ENCODE results near the gene NR6A1. TPM values are rescaled to one million over a fixed set of nuclear protein-coding genes. Genes with fewer than 3 reads are reported as not detected.

The NR6A1 gene
- total and polyA plus RNA-seq, 2 experiments from 2014 or later: 0.16 TPM; not detected in 1

GRCh38 chr9:124674651-124675050 is 96.5 kb downstream of the NR6A1 start:
- 96 to 98% methylated on average over 2 of the region's 2 CpGs for WGBS, 2 experiments (ENCODE audit: low coverage in 1 of 2, low lambda C conversion rate in 2 of 2, missing lambda C conversion rate in 2 of 2)
- TF ChIP-seq EZH2 (IDR thresholded peaks at IDR 0.05; ENCODE audit: insufficient read depth, poor library complexity, severe bottlenecking): no peak
- TF ChIP-seq EZH2phosphoT487 (IDR thresholded peaks at IDR 0.05; ENCODE audit: insufficient read depth, low read depth): no peak
- in situ Hi-C loops (cut with MboI): no loop called here
- Histone ChIP-seq H3K27me3 (replicated peaks; ENCODE audit: insufficient read depth) (no peaks in the 10 kb centered on the region), H3K9ac (no peak overlapping the region), H3K4me1 (ENCODE audit: insufficient read depth) (peaks cover 17% of the 10 kb centered on the region), H3K36me3 (ENCODE audit: low read depth) (no peaks in the 10 kb centered on the region), H2AFZ (no peak overlapping the region), H3K4me3 (no peak overlapping the region), H3K27ac (no peak overlapping the region), H3F3A (ENCODE audit: insufficient read depth) (no peaks in the 10 kb centered on the region), H3K9me2 (ENCODE audit: insufficient read depth) (no peaks in the 10 kb centered on the region), H3K4me2 (ENCODE audit: unreplicated experiment) (no peak overlapping the region), H3K9me3 (ENCODE audit: low read depth) (no peaks in the 10 kb centered on the region), H3K79me2 (ENCODE audit: insufficient read depth) (peaks cover 74% of the 10 kb centered on the region), H4K20me1 (ENCODE audit: insufficient read depth) (no peaks in the 10 kb centered on the region; the same call in 1 of the 2 replicates)
- DNase-seq: no peak

- TF ChIP-seq EZH2phosphoT487 (IDR thresholded peaks at IDR 0.05; ENCODE audit: insufficient read depth, low read depth) (no peak), EZH2 (IDR thresholded peaks at IDR 0.05; ENCODE audit: insufficient read depth, poor library complexity, severe bottlenecking) (no peak)
- 95 to 100% methylated on average over 3 of the region's 3 CpGs for whole genome bisulfite sequencing, 2 experiments (ENCODE audit: low coverage in 1 of 2, low lambda C conversion rate in 2 of 2, missing lambda C conversion rate in 2 of 2)
- no peak for DNase-seq
- Histone ChIP-seq H2AFZ (no peak overlapping the region), H3K4me2 (ENCODE audit: unreplicated experiment) (no peak overlapping the region), H3K9me2 (ENCODE audit: insufficient read depth) (no peaks in the 10 kb centered on the region), H3K36me3 (ENCODE audit: low read depth) (no peaks in the 10 kb centered on the region), H3K27me3 (replicated peaks; ENCODE audit: insufficient read depth) (no peaks in the 10 kb centered on the region), H3K9ac (no peak overlapping the region), H3K4me3 (no peak overlapping the region), H4K20me1 (ENCODE audit: insufficient read depth) (no peaks in the 10 kb centered on the region; the same call in 1 of the 2 replicates), H3K79me2 (ENCODE audit: insufficient read depth) (peaks cover 77% of the 10 kb centered on the region), H3K27ac (no peak overlapping the region), H3K9me3 (ENCODE audit: low read depth) (no peaks in the 10 kb centered on the region), H3F3A (ENCODE audit: insufficient read depth) (no peaks in the 10 kb centered on the region), H3K4me1 (ENCODE audit: insufficient read depth) (peaks cover 17% of the 10 kb centered on the region)
- in situ Hi-C loops (cut with MboI): no loop called here
These were observed 98.0 kb downstream of the NR6A1 start for GRCh38 chr9:124673063-124673462.

GRCh38 chr9:124671861-124672260 is 99.2 kb downstream of the NR6A1 start:
- no peak overlapping the region for H3K9ac ChIP-seq
- no peaks in the 10 kb centered on the region for H3K9me3 ChIP-seq (ENCODE audit: low read depth)
- in situ Hi-C loops (cut with MboI): no loop called here
- H3K4me2 ChIP-seq (ENCODE audit: unreplicated experiment): no peak overlapping the region
- H3K27ac ChIP-seq: no peak overlapping the region
- no peaks in the 10 kb centered on the region for H3K27me3 ChIP-seq (replicated peaks; ENCODE audit: insufficient read depth)
- peaks cover 79% of the 10 kb centered on the region for H3K79me2 ChIP-seq (ENCODE audit: insufficient read depth)
- H3F3A ChIP-seq (ENCODE audit: insufficient read depth): no peaks in the 10 kb centered on the region
- H3K4me3 ChIP-seq: no peak overlapping the region
- TF ChIP-seq EZH2phosphoT487 (IDR thresholded peaks at IDR 0.05; ENCODE audit: insufficient read depth, low read depth): no peak
- no peak for TF ChIP-seq EZH2 (IDR thresholded peaks at IDR 0.05; ENCODE audit: insufficient read depth, poor library complexity, severe bottlenecking)
- WGBS, 2 experiments (ENCODE audit: low coverage in 1 of 2, low lambda C conversion rate in 2 of 2, missing lambda C conversion rate in 2 of 2): 98 to 99% methylated on average over 6 of the region's 6 CpGs
- H3K9me2 ChIP-seq (ENCODE audit: insufficient read depth): no peaks in the 10 kb centered on the region
- no peak for DNase-seq
- no peaks in the 10 kb centered on the region for H3K36me3 ChIP-seq (ENCODE audit: low read depth)
- H3K4me1 ChIP-seq (ENCODE audit: insufficient read depth): peaks cover 17% of the 10 kb centered on the region
- H4K20me1 ChIP-seq (ENCODE audit: insufficient read depth): no peaks in the 10 kb centered on the region
- H2AFZ ChIP-seq: no peak overlapping the region

- H3K36me3 ChIP-seq (ENCODE audit: low read depth): no peaks in the 10 kb centered on the region
- H3K4me1 ChIP-seq (ENCODE audit: insufficient read depth): peaks cover 13% of the 10 kb centered on the region
- no peak for DNase-seq
- no peaks in the 10 kb centered on the region for H3K9me2 ChIP-seq (ENCODE audit: insufficient read depth)
- H3K27me3 ChIP-seq (replicated peaks; ENCODE audit: insufficient read depth): no peaks in the 10 kb centered on the region
- TF ChIP-seq EZH2 (IDR thresholded peaks at IDR 0.05; ENCODE audit: insufficient read depth, poor library complexity, severe bottlenecking) (no peak), EZH2phosphoT487 (IDR thresholded peaks at IDR 0.05; ENCODE audit: insufficient read depth, low read depth) (no peak)
- no peak overlapping the region for H3K9ac ChIP-seq
- in situ Hi-C loops (cut with MboI): no loop called here
- H4K20me1 ChIP-seq (ENCODE audit: insufficient read depth): no peaks in the 10 kb centered on the region
- H3F3A ChIP-seq (ENCODE audit: insufficient read depth): peaks cover 27% of the 10 kb centered on the region
- H3K4me3 ChIP-seq: no peak overlapping the region
- WGBS, 2 experiments (ENCODE audit: low coverage in 1 of 2, low lambda C conversion rate in 2 of 2, missing lambda C conversion rate in 2 of 2): 96 to 99% methylated on average over 5 of the region's 5 CpGs
- H2AFZ ChIP-seq: no peak overlapping the region
- H3K79me2 ChIP-seq (ENCODE audit: insufficient read depth): peaks cover 85% of the 10 kb centered on the region
- no peaks in the 10 kb centered on the region for H3K9me3 ChIP-seq (ENCODE audit: low read depth)
- no peak overlapping the region for H3K4me2 ChIP-seq (ENCODE audit: unreplicated experiment)
- no peak overlapping the region for H3K27ac ChIP-seq
These were observed 104.5 kb downstream of the NR6A1 start for GRCh38 chr9:124666642-124667041.
